HL-60 (cell line): Measurements from ENCODE around the gene PLAC8L1.

Experiments
- CTCF ChIP-seq: IDR thresholded peaks from one replicate; pipeline ENCODE4 v1.5.1; 2011; ENCODE audit warnings: low read length, control low read depth, inconsistent platforms; ENCODE audit not compliant: insufficient read depth
- GABPA ChIP-seq: IDR thresholded peaks from 2 replicates; pipeline ENCODE4 v1.6.1; 2012; ENCODE audit warnings: low read depth
- POLR2AphosphoS5 ChIP-seq: IDR thresholded peaks from 2 replicates; pipeline ENCODE4 v1.6.1; 2012; ENCODE audit warnings: low read depth
- REST ChIP-seq: IDR thresholded peaks from 2 replicates; pipeline ENCODE4 v1.6.1; 2012; ENCODE audit warnings: low read depth; ENCODE audit not compliant: insufficient replicate concordance

- no peak for TF ChIP-seq CTCF
- no peak for TF ChIP-seq POLR2AphosphoS5
- no peak for TF ChIP-seq GABPA
- no peak for TF ChIP-seq REST
Observed at GRCh38 chr5:146055432-146055831, 49.9 kb downstream of the PLAC8L1 start.
